GM12878 (cell line): ENCODE measurements around the gene ASCC2. TPM values are rescaled to one million over a fixed set of nuclear protein-coding genes. Genes with fewer than 3 reads are reported as not detected.

Experiments used
- CHD1 ChIP-seq: IDR thresholded peaks from 2 replicates; pipeline ENCODE4 v1.6.1; 2012; ENCODE audit warnings: low read depth, low read length, improper control_type of control experiment
- EGR1 ChIP-seq, 2 experiments: IDR thresholded peaks; 1 replicate in 1 of 2; 2 replicates in 1 of 2; pipeline ENCODE4 v1.6.1; 2011 to 2012; ENCODE audit warnings: low read depth in 2 of 2, low read length in 2 of 2, borderline replicate concordance in 1 of 2, mild to moderate bottlenecking in 1 of 2, moderate library complexity in 1 of 2
- ETV6 ChIP-seq, 2 experiments: fragments of 450-650 bp in 1 of 2; IDR thresholded peaks in 1 of 2; conservative IDR thresholded peaks in 1 of 2; 2 replicates each; pipeline ENCODE4 v1.6.1; 2014; ENCODE audit warnings: antibody characterized with exemption in 1 of 2, borderline replicate concordance in 1 of 2, low read depth in 1 of 2, mild to moderate bottlenecking in 1 of 2, moderate library complexity in 1 of 2
- FOS ChIP-seq: IDR thresholded peaks from 3 replicates; pipeline ENCODE4 v1.6.1; 2011; ENCODE audit warnings: borderline replicate concordance; ENCODE audit not compliant: insufficient read length; ENCODE audit errors: extremely low read depth
- GABPA ChIP-seq: IDR thresholded peaks from 2 replicates; pipeline ENCODE4 v1.6.1; 2014; ENCODE audit warnings: antibody characterized with exemption, low read depth, mild to moderate bottlenecking, inconsistent platforms
- GATAD2B ChIP-seq: fragments of 450-650 bp; conservative IDR thresholded peaks from 2 replicates; pipeline ENCODE4 v1.6.1; 2017; ENCODE audit warnings: low read depth, mild to moderate bottlenecking, moderate library complexity
- HCFC1 ChIP-seq: fragments of 150-350 bp; IDR thresholded peaks from 2 replicates; pipeline ENCODE4 v1.6.1; 2014; ENCODE audit warnings: low read length
- HDGF ChIP-seq: fragments of 450-650 bp; IDR thresholded peaks from 2 replicates; pipeline ENCODE4 v1.6.1; 2016; ENCODE audit warnings: antibody characterized with exemption
- MEF2A ChIP-seq: IDR thresholded peaks from 2 replicates; pipeline ENCODE4 v1.6.1; 2011; ENCODE audit warnings: low read depth, mild to moderate bottlenecking, low read length, moderate library complexity; ENCODE audit not compliant: insufficient read depth
- POLR2AphosphoS2 ChIP-seq: IDR thresholded peaks from 2 replicates; pipeline ENCODE4 v1.6.1; 2011; ENCODE audit warnings: low read depth, mild to moderate bottlenecking, low read length, improper control_type of control experiment, moderate library complexity
- POU2F2 ChIP-seq: IDR thresholded peaks from 3 replicates; pipeline ENCODE4 v1.6.1; 2011; ENCODE audit warnings: low read depth, mild to moderate bottlenecking, low read length, borderline replicate concordance
- RELA ChIP-seq: fragments of 450-650 bp; IDR thresholded peaks from 2 replicates; pipeline ENCODE4 v1.8.0; 2014; ENCODE audit warnings: borderline replicate concordance; ENCODE audit not compliant: partially characterized antibody
- RFX5 ChIP-seq: IDR thresholded peaks from 2 replicates; pipeline ENCODE4 v1.6.1; 2011; ENCODE audit warnings: low read depth, low read length, improper control_type of control experiment
- SIN3A ChIP-seq: IDR thresholded peaks from 2 replicates; pipeline ENCODE4 v1.6.1; 2012; ENCODE audit warnings: low read depth, low read length, improper control_type of control experiment
- SRF ChIP-seq, 2 experiments: IDR thresholded peaks; 2 replicates each; pipeline ENCODE4 v1.6.1; 2011; ENCODE audit warnings: low read depth in 2 of 2, low read length in 2 of 2, mild to moderate bottlenecking in 1 of 2, moderate library complexity in 1 of 2
- STAT1 ChIP-seq: fragments of 450-650 bp; conservative IDR thresholded peaks from 2 replicates; pipeline ENCODE4 v1.6.1; 2014; ENCODE audit warnings: antibody characterized with exemption, mild to moderate bottlenecking
- TCF7 ChIP-seq: IDR thresholded peaks from 2 replicates; pipeline ENCODE4 v1.6.1; 2014; ENCODE audit warnings: antibody characterized with exemption, borderline replicate concordance
- polyA plus RNA-seq, 11 experiments: library from polyadenylated mRNA; depleted of rRNA in 4 of 11; unstranded in 6 of 11; stranded (reverse) in 5 of 11; fragments of >200 nt; fragmentation: Nextera tagmentation in 4 of 11; fragmentation: Illumina TruSeq in 1 of 11; extraction: Ambion mirVana in 4 of 11; extraction: Trizol in 1 of 11; gene quantifications; 1 replicate in 1 of 11; 2 replicates in 10 of 11; pipeline versions ENCODE4 v1.2.1 to v1.2.3, GENCODE V29; 2011 to 2016; ENCODE audit warnings: inconsistent platforms in 2 of 11, missing spikeins in 2 of 11, low read depth in 1 of 11
- total RNA-seq, 4 experiments: library from RNA; depleted of rRNA in 3 of 4; stranded (reverse); fragments of >200 nt in 3 of 4; fragmentation: Illumina TruSeq in 1 of 4; extraction: Trizol in 1 of 4; gene quantifications; 2 replicates each; pipeline versions ENCODE4 v1.2.1 to v1.2.3, GENCODE V29; 2013 to 2021
- TF ChIP-seq, protein P1 (sequence below): fragments of 450-650 bp; IDR thresholded peaks from 2 replicates; pipeline ENCODE4 v1.6.1; 2017; ENCODE audit warnings: mild to moderate bottlenecking, low read depth, inconsistent platforms; ENCODE audit not compliant: poor library complexity, severe bottlenecking
- TF ChIP-seq, protein P2 (sequence below): IDR thresholded peaks from 2 replicates; pipeline ENCODE4 v1.6.1; 2012; ENCODE audit warnings: low read depth, low read length, improper control_type of control experiment
- TF ChIP-seq, protein P3 (sequence below): IDR thresholded peaks from 2 replicates; pipeline ENCODE4 v1.6.1; 2012; ENCODE audit warnings: low read depth, low read length, improper control_type of control experiment
- TF ChIP-seq, protein P4 (sequence below): fragments of 450-650 bp; IDR thresholded peaks from 2 replicates; pipeline ENCODE4 v1.6.1; 2016; ENCODE audit warnings: mild to moderate bottlenecking, moderate library complexity, borderline replicate concordance

Gene ASCC2
- total and polyA plus RNA-seq, 10 of the 15 experiments (the other 5 are each of a cell fraction or from before 2014, with no cell fraction given) = 5.3 to 91.4 (median 56.5) TPM

DNA sequence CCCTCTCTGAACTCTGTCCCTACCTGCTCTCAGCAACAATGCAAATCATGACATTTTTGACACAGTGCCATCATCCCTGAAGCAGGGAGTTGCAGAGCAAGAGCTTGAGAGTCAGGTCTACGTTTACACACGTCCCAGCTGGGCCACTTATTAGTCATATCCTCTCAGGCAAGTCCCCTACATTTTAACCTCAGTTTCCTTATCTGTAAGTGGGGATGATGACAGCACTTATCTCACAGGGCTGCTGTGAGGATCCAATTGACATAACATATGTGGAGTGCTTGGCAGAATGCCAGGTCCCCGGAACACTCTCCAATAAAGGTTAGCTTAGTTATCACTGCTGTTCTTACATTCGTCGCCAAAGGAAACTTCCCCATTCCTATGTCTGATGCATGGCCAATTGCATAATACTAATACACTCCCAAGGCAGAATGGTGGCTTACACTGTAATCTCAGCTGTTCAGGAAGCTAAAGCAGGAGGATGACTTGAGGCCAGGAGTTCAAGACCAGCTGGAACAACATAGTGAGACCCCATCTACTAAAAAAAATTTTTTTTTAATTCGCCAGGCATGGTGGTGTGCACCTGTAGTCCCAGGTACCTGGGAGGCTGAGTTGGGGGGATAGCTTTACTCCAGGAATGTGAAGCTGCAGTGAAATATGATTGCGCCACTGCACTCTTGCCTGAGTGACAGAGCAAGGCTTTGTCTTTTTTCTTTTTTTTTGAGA is 16.6 kb downstream of the ASCC2 start (continued):
- TF ChIP-seq, protein P1, sequence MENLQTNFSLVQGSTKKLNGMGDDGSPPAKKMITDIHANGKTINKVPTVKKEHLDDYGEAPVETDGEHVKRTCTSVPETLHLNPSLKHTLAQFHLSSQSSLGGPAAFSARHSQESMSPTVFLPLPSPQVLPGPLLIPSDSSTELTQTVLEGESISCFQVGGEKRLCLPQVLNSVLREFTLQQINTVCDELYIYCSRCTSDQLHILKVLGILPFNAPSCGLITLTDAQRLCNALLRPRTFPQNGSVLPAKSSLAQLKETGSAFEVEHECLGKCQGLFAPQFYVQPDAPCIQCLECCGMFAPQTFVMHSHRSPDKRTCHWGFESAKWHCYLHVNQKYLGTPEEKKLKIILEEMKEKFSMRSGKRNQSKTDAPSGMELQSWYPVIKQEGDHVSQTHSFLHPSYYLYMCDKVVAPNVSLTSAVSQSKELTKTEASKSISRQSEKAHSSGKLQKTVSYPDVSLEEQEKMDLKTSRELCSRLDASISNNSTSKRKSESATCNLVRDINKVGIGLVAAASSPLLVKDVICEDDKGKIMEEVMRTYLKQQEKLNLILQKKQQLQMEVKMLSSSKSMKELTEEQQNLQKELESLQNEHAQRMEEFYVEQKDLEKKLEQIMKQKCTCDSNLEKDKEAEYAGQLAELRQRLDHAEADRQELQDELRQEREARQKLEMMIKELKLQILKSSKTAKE = peak; percentile 83
- TF ChIP-seq, protein P2, sequence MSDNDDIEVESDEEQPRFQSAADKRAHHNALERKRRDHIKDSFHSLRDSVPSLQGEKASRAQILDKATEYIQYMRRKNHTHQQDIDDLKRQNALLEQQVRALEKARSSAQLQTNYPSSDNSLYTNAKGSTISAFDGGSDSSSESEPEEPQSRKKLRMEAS = no peak
- TF ChIP-seq CHD1 = no peak
- no peak for TF ChIP-seq EGR1 (IDR thresholded peaks at IDR 0.05; ENCODE audit: borderline replicate concordance in 1 of 2, low read depth in 2 of 2, low read length in 2 of 2)
- peak; percentile 74; the same call in 2 of the 3 replicates for TF ChIP-seq POU2F2
- peak; percentile 67 for TF ChIP-seq RELA
- no peak for TF ChIP-seq STAT1
- no peak for TF ChIP-seq SRF (IDR thresholded peaks at IDR 0.05; ENCODE audit: low read depth in 2 of 2, low read length in 2 of 2)
- TF ChIP-seq HDGF = no peak
- no peak for TF ChIP-seq TCF7
- TF ChIP-seq FOS = no peak
- TF ChIP-seq, protein P3, sequence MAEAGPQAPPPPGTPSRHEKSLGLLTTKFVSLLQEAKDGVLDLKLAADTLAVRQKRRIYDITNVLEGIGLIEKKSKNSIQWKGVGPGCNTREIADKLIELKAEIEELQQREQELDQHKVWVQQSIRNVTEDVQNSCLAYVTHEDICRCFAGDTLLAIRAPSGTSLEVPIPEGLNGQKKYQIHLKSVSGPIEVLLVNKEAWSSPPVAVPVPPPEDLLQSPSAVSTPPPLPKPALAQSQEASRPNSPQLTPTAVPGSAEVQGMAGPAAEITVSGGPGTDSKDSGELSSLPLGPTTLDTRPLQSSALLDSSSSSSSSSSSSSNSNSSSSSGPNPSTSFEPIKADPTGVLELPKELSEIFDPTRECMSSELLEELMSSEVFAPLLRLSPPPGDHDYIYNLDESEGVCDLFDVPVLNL = no peak
- TF ChIP-seq, protein P4, sequence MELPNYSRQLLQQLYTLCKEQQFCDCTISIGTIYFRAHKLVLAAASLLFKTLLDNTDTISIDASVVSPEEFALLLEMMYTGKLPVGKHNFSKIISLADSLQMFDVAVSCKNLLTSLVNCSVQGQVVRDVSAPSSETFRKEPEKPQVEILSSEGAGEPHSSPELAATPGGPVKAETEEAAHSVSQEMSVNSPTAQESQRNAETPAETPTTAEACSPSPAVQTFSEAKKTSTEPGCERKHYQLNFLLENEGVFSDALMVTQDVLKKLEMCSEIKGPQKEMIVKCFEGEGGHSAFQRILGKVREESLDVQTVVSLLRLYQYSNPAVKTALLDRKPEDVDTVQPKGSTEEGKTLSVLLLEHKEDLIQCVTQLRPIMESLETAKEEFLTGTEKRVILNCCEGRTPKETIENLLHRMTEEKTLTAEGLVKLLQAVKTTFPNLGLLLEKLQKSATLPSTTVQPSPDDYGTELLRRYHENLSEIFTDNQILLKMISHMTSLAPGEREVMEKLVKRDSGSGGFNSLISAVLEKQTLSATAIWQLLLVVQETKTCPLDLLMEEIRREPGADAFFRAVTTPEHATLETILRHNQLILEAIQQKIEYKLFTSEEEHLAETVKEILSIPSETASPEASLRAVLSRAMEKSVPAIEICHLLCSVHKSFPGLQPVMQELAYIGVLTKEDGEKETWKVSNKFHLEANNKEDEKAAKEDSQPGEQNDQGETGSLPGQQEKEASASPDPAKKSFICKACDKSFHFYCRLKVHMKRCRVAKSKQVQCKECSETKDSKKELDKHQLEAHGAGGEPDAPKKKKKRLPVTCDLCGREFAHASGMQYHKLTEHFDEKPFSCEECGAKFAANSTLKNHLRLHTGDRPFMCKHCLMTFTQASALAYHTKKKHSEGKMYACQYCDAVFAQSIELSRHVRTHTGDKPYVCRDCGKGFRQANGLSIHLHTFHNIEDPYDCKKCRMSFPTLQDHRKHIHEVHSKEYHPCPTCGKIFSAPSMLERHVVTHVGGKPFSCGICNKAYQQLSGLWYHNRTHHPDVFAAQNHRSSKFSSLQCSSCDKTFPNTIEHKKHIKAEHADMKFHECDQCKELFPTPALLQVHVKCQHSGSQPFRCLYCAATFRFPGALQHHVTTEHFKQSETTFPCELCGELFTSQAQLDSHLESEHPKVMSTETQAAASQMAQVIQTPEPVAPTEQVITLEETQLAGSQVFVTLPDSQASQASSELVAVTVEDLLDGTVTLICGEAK = no peak; the same call in 1 of the 2 replicates
- no peak for TF ChIP-seq SIN3A
- no peak for TF ChIP-seq POLR2AphosphoS2
- TF ChIP-seq MEF2A = 0 out of 2 replicates have a peak, but pooled peaks have one; percentile 21
- TF ChIP-seq GABPA = no peak
- no peak for TF ChIP-seq ETV6 (conservative IDR thresholded peaks at IDR 0.05 in 1 of 2, IDR thresholded peaks at IDR 0.05 in 1 of 2; ENCODE audit: borderline replicate concordance in 1 of 2, low read depth in 1 of 2)
- no peak for TF ChIP-seq RFX5
- TF ChIP-seq HCFC1 = no peak
- no peak for TF ChIP-seq GATAD2B
